Measurements from ENCODE around the gene HNRNPA1.
"Not testable (repeated sequence)": the region's sequence is repeated elsewhere in the genome, so short reads cannot be mapped to it uniquely, and the experiment has no call there.

HNRNPA1 gene

DNA sequence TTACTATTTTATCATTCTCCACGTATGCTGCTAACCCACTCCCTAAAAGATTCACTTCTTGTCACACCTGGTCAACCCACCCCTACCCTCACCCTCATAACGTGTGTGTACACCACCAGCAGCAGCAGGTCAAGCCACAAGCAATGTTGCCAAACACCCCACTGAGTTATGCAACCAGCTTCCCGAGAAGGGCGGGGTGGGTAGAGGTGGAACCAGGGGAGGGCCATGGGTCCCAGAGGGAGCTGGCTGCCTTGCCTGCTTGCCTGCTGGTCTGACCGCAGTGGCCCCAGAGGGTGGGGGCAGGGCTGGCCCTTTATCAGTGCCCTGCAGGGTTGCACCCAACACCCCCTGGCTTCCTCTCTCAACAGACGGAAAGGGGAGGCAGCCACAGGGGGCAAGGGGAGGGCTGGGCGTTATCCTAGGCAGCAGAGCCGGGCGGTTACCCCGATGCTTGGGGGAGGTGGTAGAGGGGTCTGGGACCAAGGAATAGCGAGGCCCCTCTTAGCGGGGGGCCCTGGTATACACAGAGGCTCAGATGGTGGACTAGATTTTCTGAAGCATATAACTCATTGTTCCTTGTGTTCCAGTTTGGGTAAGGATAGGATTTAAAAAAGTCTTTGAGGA is 23.8 kb downstream of the HNRNPA1 start:
- Histone ChIP-seq H3K9ac (peak overlapping the region; percentile 61 to 96 (median 90); a peak in 21 of 22 replicates), H3K4me3 (peak overlapping the region; percentile 20 to 98 (median 50); a peak in 17 of 20 replicates), H3K4me1 (peaks cover 78 to 88% (median 86%) of the 10 kb centered on the region in 10 experiments), H3K36me3 (peaks cover 0 to 10% (median 0%) of the 10 kb centered on the region in 11 experiments; a peak in 7 of 22 replicates), H3K27ac (peak overlapping the region; percentile 64 to 100 (median 98); a peak in 21 of 22 replicates), H3K9me3 (replicated peaks in 1 of 11) (no peaks in the 10 kb centered on the region), H3K27me3 (no peaks in the 10 kb centered on the region), H3K4me2 (peak overlapping the region; percentile 85 to 99 (median 96)), H4K20me1 (no peaks in the 10 kb centered on the region)
- TF ChIP-seq Cebpa-rat (IDR thresholded peaks at IDR 0.05): peak; percentile 88 to 100 (median 99)

GRCh38 chr12:54306925-54307741 is 26.6 kb downstream of the HNRNPA1 start:
- Histone ChIP-seq H3K4me2 (peak overlapping the region; percentile 63 to 99 (median 94)), H3K27ac (peak overlapping the region in 10 of 11 experiments; percentile 39 to 100 (median 98); a peak in 19 of 22 replicates), H3K4me3 (peak overlapping the region in 3 of 10 experiments; percentile 14 to 20 (median 15); a peak in 3 of 20 replicates), H3K9me3 (replicated peaks in 1 of 11) (no peaks in the 10 kb centered on the region), H3K9ac (peak overlapping the region in 9 of 11 experiments; percentile 25 to 96 (median 55); a peak in 13 of 22 replicates), H4K20me1 (no peaks in the 10 kb centered on the region), H3K27me3 (no peaks in the 10 kb centered on the region), H3K4me1 (peaks cover 56 to 100% (median 68%) of the 10 kb centered on the region in 10 experiments), H3K36me3 (0 out of 22 replicates have a peak, but pooled peaks cover 0 to 4% (median 0%) of the 10 kb centered on the region in 11 experiments)
- peak in 3 of 11 experiments; percentile 36 to 65 (median 59); a peak in 5 of 22 replicates for TF ChIP-seq Cebpa-rat (IDR thresholded peaks at IDR 0.05)

DNA sequence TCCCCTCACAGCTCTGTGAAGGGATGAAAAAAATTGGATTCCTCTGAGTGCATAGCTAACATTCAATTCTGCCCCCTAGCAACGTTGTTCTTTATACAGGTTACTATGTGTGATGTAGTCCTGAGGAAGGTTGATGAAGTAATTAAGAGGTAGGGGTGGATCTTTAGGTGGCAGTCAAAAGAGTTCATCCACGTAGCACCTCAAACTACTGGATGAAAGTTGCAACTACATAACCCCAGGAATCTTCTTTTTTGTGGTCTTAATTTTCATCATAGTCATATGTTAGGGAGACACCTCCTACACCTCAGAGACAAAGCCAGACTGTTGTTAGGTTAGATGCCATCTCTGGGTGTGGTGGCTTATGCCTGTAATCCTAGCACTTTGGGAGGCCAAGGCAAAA is 30.5 kb downstream of the HNRNPA1 start:
- TF ChIP-seq Cebpa-rat (IDR thresholded peaks at IDR 0.05): no peak
- peaks cover 22 to 80% (median 42%) of the 10 kb centered on the region in 10 experiments for H3K4me1 ChIP-seq
- no peaks in the 10 kb centered on the region for H3K27me3 ChIP-seq
- peak overlapping the region in 2 of 11 experiments; percentile 0 to 39; a peak in 2 of 22 replicates for H3K4me2 ChIP-seq
- H4K20me1 ChIP-seq: no peaks in the 10 kb centered on the region
- peaks cover 0 to 10% (median 0%) of the 10 kb centered on the region in 11 experiments; a peak in 2 of 22 replicates for H3K9me3 ChIP-seq (replicated peaks in 1 of 11)
- H3K36me3 ChIP-seq: peaks cover 0 to 11% (median 0%) of the 10 kb centered on the region in 11 experiments; a peak in 3 of 22 replicates
- H3K27ac ChIP-seq: peak overlapping the region in 3 of 11 experiments; percentile 1 to 19 (median 13); a peak in 1 of 22 replicates
- H3K9ac ChIP-seq: no peak overlapping the region
- H3K4me3 ChIP-seq: no peak overlapping the region

DNA sequence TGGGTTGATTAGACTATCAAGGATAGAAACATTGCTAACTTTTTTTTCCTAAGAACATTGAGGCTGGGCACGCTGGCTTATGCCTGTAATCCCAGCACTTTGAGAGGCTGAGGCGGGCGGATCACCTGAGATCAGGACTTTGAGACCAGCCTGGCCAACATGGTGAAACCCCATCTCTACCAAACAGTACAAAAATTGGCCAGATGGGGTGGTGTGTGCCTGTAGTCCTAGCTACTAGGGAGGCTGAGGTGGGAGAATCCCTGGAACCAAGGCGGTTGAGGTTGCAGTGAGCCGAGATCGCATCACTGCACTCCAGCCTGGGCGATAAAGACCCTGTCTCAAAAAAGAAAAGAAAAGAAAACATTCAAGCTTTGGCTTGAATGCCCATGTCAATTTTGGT is 31.8 kb downstream of the HNRNPA1 start:
- not testable (repeated sequence) for H3K4me3 ChIP-seq; H3K9ac ChIP-seq; H4K20me1 ChIP-seq; H3K27me3 ChIP-seq; H3K9me3 ChIP-seq (replicated peaks in 1 of 11)
- Histone ChIP-seq H3K4me2 (peak overlapping the region in 5 of 11 experiments; percentile 4 to 49 (median 33); a peak in 6 of 22 replicates), H3K36me3 (peaks cover 0 to 11% (median 0%) of the 10 kb centered on the region in 11 experiments; a peak in 3 of 22 replicates), H3K4me1 (peaks cover 10 to 75% (median 30%) of the 10 kb centered on the region in 10 experiments), H3K27ac (peak overlapping the region in 7 of 11 experiments; percentile 3 to 32 (median 9); a peak in 6 of 22 replicates)

GRCh38 chr12:54321363-54321762 is 40.8 kb downstream of the HNRNPA1 start:
- H3K4me1 ChIP-seq: peaks cover 22 to 66% (median 37%) of the 10 kb centered on the region in 10 experiments
- H3K9me3 ChIP-seq (replicated peaks in 1 of 11): no peaks in the 10 kb centered on the region
- peak overlapping the region in 1 of 11 experiments; percentile 3; a peak in 1 of 22 replicates for H3K27ac ChIP-seq
- no peak overlapping the region for H3K4me3 ChIP-seq
- TF ChIP-seq Cebpa-rat (IDR thresholded peaks at IDR 0.05): no peak
- no peaks in the 10 kb centered on the region for H4K20me1 ChIP-seq
- no peaks in the 10 kb centered on the region for H3K36me3 ChIP-seq
- H3K9ac ChIP-seq: no peak overlapping the region
- H3K27me3 ChIP-seq: no peaks in the 10 kb centered on the region
- no peak overlapping the region for H3K4me2 ChIP-seq

DNA sequence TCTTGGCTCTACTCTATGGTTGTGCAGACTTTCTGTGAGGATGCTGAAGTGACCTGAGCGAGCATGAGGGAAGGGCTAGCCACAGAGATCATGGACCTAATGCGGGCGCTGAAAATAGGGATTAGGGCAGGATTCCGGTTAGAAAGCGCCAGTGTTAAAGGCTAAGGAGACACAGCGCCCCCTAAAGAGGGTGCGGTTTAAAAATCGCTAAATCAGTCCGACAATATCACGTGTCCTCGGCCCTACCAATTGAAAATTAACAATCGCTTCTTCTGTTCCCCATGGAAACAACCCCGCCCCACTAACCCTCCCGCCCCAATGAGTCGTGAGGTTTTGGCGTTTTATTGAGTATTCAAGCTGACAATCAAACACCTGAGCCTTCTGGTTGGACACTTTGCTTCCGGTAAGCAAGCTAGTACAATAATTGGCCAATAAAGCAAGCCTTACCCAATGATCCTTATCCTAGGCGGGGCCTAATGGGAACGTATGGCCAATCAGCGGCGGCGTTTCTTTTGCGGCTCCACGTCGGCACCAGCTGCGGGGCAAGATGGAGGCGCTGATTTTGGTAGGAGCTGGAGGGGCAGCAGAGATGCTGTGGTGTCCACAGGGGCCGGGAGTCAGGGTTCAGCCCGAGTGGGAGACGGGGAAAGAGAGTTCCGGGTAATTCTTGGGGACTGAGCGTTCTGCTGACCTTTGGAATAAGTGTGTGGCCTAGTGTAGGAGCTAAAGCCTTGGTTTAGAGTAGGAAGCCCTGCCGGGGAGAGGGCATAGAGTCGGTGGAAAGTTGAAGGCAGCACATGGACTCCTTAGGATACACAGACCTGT is 44.3 kb downstream of the HNRNPA1 start, which contains the start of gene COPZ1:
Gene COPZ1 (plus strand): TSS at position 515 of the 825 bp plus-strand sequence. CDS start 33 bp downstream, at position 548.
- peak within 1 kb of the TSS; percentile 68 to 95 (median 88) for H3K27ac ChIP-seq
- peak within 1 kb of the TSS; percentile 63 to 87 (median 76) for H3K4me3 ChIP-seq
- TF ChIP-seq Cebpa-rat (IDR thresholded peaks at IDR 0.05): no peak
- peak within 1 kb of the TSS; percentile 84 to 95 (median 88) for H3K9ac ChIP-seq
- peak within 1 kb of the TSS; percentile 71 to 97 (median 81) for H3K4me2 ChIP-seq
- H3K36me3 ChIP-seq: peaks cover 4 to 24% (median 8%) of the 10 kb centered on the region in 11 experiments; a peak in 11 of 22 replicates
- H4K20me1 ChIP-seq: no peaks in the 10 kb centered on the region
- H3K9me3 ChIP-seq (replicated peaks in 1 of 11): no peaks in the 10 kb centered on the region
- H3K27me3 ChIP-seq: no peaks in the 10 kb centered on the region
- peaks cover 40 to 81% (median 66%) of the 10 kb centered on the region in 10 experiments for H3K4me1 ChIP-seq

GRCh38 chr12:54325442-54326109 is 45.0 kb downstream of the HNRNPA1 start:
- H3K4me1 ChIP-seq: peaks cover 40 to 84% (median 74%) of the 10 kb centered on the region in 10 experiments
- H3K36me3 ChIP-seq: peaks cover 4 to 28% (median 10%) of the 10 kb centered on the region in 11 experiments; a peak in 12 of 22 replicates
- peak overlapping the region; percentile 84 to 95 (median 88) for H3K9ac ChIP-seq
- peak overlapping the region; percentile 68 to 95 (median 88) for H3K27ac ChIP-seq
- H3K27me3 ChIP-seq; H4K20me1 ChIP-seq; H3K9me3 ChIP-seq (replicated peaks in 1 of 11): not testable (repeated sequence)
- peak overlapping the region; percentile 71 to 97 (median 81) for H3K4me2 ChIP-seq
- peak overlapping the region; percentile 63 to 87 (median 76) for H3K4me3 ChIP-seq

Data from BLaER1 treated with 17β-estradiol and CSF1 and Interleukin-3, amounts not matched to agents 10 nM and 100 nM (cell line).